ENCODE data around the gene TPD52L1.

Gene TPD52L1

GRCh38 chr6:125294036-125294435 is 140.5 kb downstream of the TPD52L1 start:
- Histone ChIP-seq H3K79me2 (ENCODE audit: low read length) (no peaks in the 10 kb centered on the region), H3K9ac (ENCODE audit: low read length) (no peak overlapping the region)

GRCh38 chr6:125294925-125295324 is 141.4 kb downstream of the TPD52L1 start:
- H3K27ac ChIP-seq (ENCODE audit: low read length) = no peak overlapping the region
- no peak overlapping the region for H3K4me2 ChIP-seq (ENCODE audit: low read length)
- no peaks in the 10 kb centered on the region for H3K27me3 ChIP-seq (ENCODE audit: low read depth, low read length)
- TF ChIP-seq CTCF (IDR thresholded peaks at IDR 0.05; ENCODE audit: low read depth, low read length) = no peak
- TF ChIP-seq EZH2phosphoT487 (IDR thresholded peaks at IDR 0.05; ENCODE audit: low read depth) = no peak
- no peak overlapping the region for H3K4me3 ChIP-seq (ENCODE audit: low read length)
- H4K20me1 ChIP-seq (ENCODE audit: insufficient read depth, low read length) = no peaks in the 10 kb centered on the region
- peaks cover 6% of the 10 kb centered on the region; the same call in 1 of the 2 replicates for H3K79me2 ChIP-seq (ENCODE audit: low read length)
- no peak overlapping the region for H3K9ac ChIP-seq (ENCODE audit: low read length)
- H3K9me3 ChIP-seq (ENCODE audit: insufficient read depth, low read length) = no peaks in the 10 kb centered on the region
- no peak overlapping the region for H2AFZ ChIP-seq (ENCODE audit: low read depth, low read length)
- peaks cover 30% of the 10 kb centered on the region for H3K36me3 ChIP-seq (replicated peaks; ENCODE audit: low read depth, low read length)
- H3K4me1 ChIP-seq (ENCODE audit: low read length) = no peaks in the 10 kb centered on the region

More at GRCh38 chr6:125294036-125294435, 140.5 kb downstream of the TPD52L1 start:
- TF ChIP-seq CTCF (IDR thresholded peaks at IDR 0.05; ENCODE audit: low read depth, low read length) (no peak), EZH2phosphoT487 (IDR thresholded peaks at IDR 0.05; ENCODE audit: low read depth) (no peak)
- H3K4me3 ChIP-seq (ENCODE audit: low read length) = no peak overlapping the region
- no peaks in the 10 kb centered on the region for H3K9me3 ChIP-seq (ENCODE audit: insufficient read depth, low read length)
- no peaks in the 10 kb centered on the region for H3K27me3 ChIP-seq (ENCODE audit: low read depth, low read length)
- no peaks in the 10 kb centered on the region for H3K4me1 ChIP-seq (ENCODE audit: low read length)
- H4K20me1 ChIP-seq (ENCODE audit: insufficient read depth, low read length) = no peaks in the 10 kb centered on the region
- no peak overlapping the region for H3K27ac ChIP-seq (ENCODE audit: low read length)
- H3K4me2 ChIP-seq (ENCODE audit: low read length) = no peak overlapping the region
- H3K36me3 ChIP-seq (replicated peaks; ENCODE audit: low read depth, low read length) = peaks cover 27% of the 10 kb centered on the region
- H2AFZ ChIP-seq (ENCODE audit: low read depth, low read length) = no peak overlapping the region

- Histone ChIP-seq H4K20me1 (ENCODE audit: insufficient read depth, low read length) (no peaks in the 10 kb centered on the region), H3K9me3 (ENCODE audit: insufficient read depth, low read length) (no peaks in the 10 kb centered on the region), H3K4me3 (ENCODE audit: low read length) (no peak overlapping the region), H3K9ac (ENCODE audit: low read length) (no peak overlapping the region), H3K27me3 (ENCODE audit: low read depth, low read length) (no peaks in the 10 kb centered on the region), H3K36me3 (replicated peaks; ENCODE audit: low read depth, low read length) (peaks cover 33% of the 10 kb centered on the region), H3K79me2 (ENCODE audit: low read length) (peaks cover 21% of the 10 kb centered on the region), H2AFZ (ENCODE audit: low read depth, low read length) (no peak overlapping the region), H3K4me1 (ENCODE audit: low read length) (peaks cover 7% of the 10 kb centered on the region), H3K4me2 (ENCODE audit: low read length) (no peak overlapping the region), H3K27ac (ENCODE audit: low read length) (no peak overlapping the region)
- no peak for TF ChIP-seq EZH2phosphoT487 (IDR thresholded peaks at IDR 0.05; ENCODE audit: low read depth)
- no peak for TF ChIP-seq CTCF (IDR thresholded peaks at IDR 0.05; ENCODE audit: low read depth, low read length)
Measured at GRCh38 chr6:125296471-125296870, 142.9 kb downstream of the TPD52L1 start.

GRCh38 chr6:125299257-125299656 is 145.7 kb downstream of the TPD52L1 start:
- peaks cover 21% of the 10 kb centered on the region for H3K79me2 ChIP-seq (ENCODE audit: low read length)
- no peaks in the 10 kb centered on the region for H3K9me3 ChIP-seq (ENCODE audit: insufficient read depth, low read length)
- peaks cover 28% of the 10 kb centered on the region for H3K36me3 ChIP-seq (replicated peaks; ENCODE audit: low read depth, low read length)
- H3K27me3 ChIP-seq (ENCODE audit: low read depth, low read length) = no peaks in the 10 kb centered on the region
- no peak overlapping the region for H3K4me2 ChIP-seq (ENCODE audit: low read length)
- H2AFZ ChIP-seq (ENCODE audit: low read depth, low read length) = no peak overlapping the region
- no peak overlapping the region for H3K9ac ChIP-seq (ENCODE audit: low read length)
- peaks cover 10% of the 10 kb centered on the region for H3K4me1 ChIP-seq (ENCODE audit: low read length)
- H3K27ac ChIP-seq (ENCODE audit: low read length) = no peak overlapping the region
- H4K20me1 ChIP-seq (ENCODE audit: insufficient read depth, low read length) = no peaks in the 10 kb centered on the region
- no peak overlapping the region for H3K4me3 ChIP-seq (ENCODE audit: low read length)
- TF ChIP-seq CTCF (IDR thresholded peaks at IDR 0.05; ENCODE audit: low read depth, low read length) (no peak), EZH2phosphoT487 (IDR thresholded peaks at IDR 0.05; ENCODE audit: low read depth) (no peak)

Data from OCI-LY3 (cell line).